GM21619 (cell line): ENCODE results near the gene ZDHHC9.
A peak's percentile ranks its signal among the peaks of the same experiment; 100 is the strongest.
"Not testable (repeated sequence)": the region's sequence is repeated elsewhere in the genome, so short reads cannot be mapped to it uniquely, and the experiment has no call there.

ENCODE experiments used
- ATAC-seq: cut with Tn5 transposase; IDR thresholded peaks from one replicate; pipeline ENCODE4 v1.9.1; 2021; ENCODE audit not compliant: unreplicated experiment

Gene ZDHHC9

GRCh38 chrX:129843459-129844306 is at the start of gene ZDHHC9:
Gene ZDHHC9 (minus strand): TSS chrX:129843886. CDS start chrX:129841945, 1,941 bp downstream.
- peak; percentile 99 for ATAC-seq

GRCh38 chrX:129877401-129877800 is 33.7 kb upstream of the ZDHHC9 start:
- ATAC-seq, result no peak

GRCh38 chrX:129876771-129877305 is 33.2 kb upstream of the ZDHHC9 start:
- no peak for ATAC-seq

- ATAC-seq, result no peak
Measured at GRCh38 chrX:129875669-129876068, 32.0 kb upstream of the ZDHHC9 start.

DNA sequence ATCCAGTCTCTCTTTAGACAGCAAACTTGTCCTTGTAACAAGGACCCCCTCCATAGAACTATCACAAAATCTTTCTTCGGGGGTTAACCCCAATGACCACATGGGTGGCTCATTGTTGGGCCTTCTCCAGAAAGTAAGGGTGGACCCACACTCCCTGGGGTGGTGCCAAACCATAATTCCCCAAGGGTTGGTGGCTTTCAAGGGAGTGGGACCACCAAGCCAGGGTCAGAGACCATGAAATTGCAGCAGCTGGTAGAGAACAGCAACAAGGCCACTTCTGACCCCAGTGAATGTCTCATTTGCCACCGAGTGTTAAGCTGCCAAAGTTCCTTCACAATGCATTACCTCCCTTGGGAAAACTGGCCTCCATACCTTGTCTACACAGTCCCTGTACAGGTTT is 28.8 kb upstream of the ZDHHC9 start:
- ATAC-seq, result no peak

- ATAC-seq, result not testable (repeated sequence)
Measured at GRCh38 chrX:129866321-129866720, 22.6 kb upstream of the ZDHHC9 start.

GRCh38 chrX:129859134-129859533 is 15.4 kb upstream of the ZDHHC9 start:
- not testable (repeated sequence) for ATAC-seq

DNA sequence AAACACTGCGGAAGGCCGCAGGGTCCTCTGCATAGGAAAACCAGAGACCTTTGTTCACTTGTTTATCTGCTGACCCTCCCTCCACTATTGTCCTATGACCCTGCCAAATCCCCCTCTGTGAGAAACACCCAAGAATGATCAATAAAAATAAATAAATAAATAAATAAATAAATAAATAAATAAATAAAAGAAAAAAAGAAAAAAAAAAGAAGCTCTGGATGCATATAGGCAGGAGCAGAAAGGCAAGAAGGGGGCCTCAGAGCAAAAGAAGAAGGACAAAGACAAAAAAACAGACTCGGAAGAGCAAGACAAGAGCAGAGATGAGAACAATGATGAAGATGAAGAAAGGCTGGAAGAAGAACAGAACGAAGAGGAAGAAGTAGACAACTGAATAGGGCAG is 8.1 kb upstream of the ZDHHC9 start:
- not testable (repeated sequence) for ATAC-seq

- ATAC-seq, result no peak
Measured at GRCh38 chrX:129846716-129847115, 3.0 kb upstream of the ZDHHC9 start.

DNA sequence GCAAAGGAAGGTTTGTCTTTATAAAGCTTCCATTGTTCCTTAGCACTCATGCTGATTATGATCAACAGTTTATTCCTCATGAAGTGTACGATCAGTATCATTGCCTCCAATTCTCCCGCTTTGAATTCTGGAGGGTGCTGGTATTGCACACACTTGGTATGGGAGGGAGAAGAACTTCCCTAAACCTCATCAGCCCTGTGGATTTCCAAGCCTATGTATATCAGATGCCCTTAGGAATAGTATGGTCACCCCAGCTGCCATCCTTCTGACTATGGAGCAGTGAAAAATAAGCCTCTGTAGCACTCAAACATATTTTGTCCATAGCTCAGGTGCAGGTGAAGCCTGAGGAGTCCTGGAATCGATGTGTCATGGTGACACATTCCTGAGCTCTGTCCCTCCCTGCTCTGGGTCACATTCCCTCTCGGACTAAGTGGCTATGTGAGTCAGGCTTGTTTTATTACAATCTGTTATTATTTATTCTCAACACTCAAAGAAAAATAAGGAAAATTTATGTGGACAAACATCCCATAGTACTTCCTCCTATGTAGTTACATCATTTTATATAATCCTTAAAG is 2.0 kb upstream of the ZDHHC9 start:
- no peak for ATAC-seq

DNA sequence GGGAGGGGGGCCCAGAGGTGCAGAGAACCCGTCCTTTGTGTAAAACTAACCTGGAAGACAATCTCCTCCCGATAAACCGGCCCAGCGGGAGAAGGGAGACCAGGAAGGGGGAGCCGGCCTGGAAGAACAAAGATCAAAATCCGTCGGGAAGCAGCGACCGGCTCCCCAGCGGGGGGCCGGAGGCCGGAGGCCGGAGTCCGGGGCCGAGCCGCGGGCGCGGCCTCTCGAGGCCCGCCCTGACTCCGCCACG is 552 bp downstream of the ZDHHC9 start:
- no peak for ATAC-seq

DNA sequence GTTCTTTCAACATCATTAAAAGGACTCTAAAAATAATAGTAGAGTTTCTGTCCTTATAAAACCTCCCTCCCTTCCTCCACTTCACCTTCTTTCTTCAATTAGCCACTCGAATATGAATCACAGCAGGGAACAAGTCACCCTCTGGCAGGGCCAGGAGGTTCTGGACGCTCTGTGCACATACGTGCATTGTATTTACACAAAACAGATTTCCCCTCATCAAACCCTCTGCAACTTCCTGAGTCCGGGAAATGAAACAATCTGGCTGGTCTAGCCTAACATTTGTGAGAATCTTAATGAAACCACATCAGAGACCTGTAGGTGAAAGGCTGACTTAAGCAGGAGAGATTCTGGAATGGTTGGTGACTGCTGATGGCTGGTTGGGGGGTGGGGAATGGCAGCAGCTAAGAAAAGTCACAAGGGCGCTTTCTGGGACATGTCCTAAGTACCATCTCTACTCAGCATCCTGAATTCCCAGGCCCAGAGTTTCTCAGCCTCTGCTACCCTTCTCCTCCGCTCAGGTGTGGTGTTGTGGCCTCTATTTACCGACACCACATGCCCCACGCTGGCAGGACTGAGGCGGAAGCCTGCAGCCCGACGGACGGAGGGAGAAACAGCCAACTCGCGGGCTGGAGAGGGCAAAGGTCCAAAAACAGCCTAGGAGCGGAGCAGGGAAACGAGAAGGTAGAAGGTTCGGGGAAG is 1.0 kb downstream of the ZDHHC9 start:
- ATAC-seq, result no peak

- ATAC-seq, result no peak
Measured at GRCh38 chrX:129840344-129840743, 3.3 kb downstream of the ZDHHC9 start.

- ATAC-seq, result no peak
Measured at GRCh38 chrX:129836827-129837226, 6.9 kb downstream of the ZDHHC9 start.

- ATAC-seq, result no peak
Measured at GRCh38 chrX:129833153-129833990, 10.3 kb downstream of the ZDHHC9 start.

DNA sequence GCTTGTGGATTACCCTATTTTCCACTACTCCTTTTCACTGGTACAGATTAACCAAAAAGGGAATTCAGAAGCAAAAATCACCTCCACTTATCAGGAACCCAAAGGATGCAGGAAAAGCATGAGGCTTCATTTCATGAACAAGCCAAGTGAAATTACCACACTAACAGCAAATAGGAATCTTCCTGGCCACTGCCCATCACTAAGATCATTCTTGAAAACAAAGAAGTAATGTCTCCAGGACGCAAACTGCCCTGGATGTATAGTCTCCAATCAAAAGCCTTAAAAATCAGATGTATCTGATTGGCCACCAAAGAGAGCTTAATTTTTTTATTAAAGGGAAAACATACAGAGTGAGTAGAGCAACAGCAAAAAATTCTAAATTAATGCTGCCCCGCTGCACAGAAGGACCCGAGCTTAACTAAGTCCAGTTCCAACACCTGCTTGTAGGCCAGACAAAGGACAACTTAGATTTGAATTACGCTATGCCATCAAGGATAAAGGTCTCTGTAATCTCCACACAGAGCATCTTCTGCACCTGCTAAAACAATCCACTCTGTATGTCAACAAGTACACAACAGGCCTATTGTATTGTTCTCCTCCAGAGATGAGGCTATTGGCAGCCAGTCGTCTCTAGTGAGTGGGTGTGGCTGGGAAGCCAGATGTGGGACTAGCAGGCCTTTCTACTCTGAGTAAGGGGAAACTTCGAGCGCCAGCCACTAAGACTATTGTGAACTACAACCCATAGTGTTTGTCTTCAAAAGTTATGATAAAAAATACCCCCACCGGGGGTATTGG is 12.4 kb downstream of the ZDHHC9 start:
- ATAC-seq, result no peak

DNA sequence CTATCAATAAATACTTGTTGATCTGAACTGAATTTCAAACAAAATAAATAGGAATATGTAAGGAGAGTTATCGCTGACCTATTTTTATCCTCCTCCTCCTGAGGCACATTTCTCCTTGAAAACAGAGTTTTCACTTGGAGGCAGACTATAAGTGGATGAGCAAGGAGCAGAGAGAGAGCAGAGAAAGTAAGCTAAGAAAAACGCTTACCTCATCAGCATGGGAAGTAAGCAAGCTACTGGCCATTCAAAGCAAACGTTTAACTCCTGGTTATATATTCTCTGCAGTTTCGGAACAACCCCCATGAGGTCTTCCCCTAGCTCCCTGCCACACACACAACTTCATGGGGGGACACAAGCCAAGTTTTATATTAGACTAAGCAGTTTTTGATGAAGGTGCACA is 13.2 kb downstream of the ZDHHC9 start:
- no peak for ATAC-seq

- ATAC-seq, result no peak
Measured at GRCh38 chrX:129825746-129826505, 17.8 kb downstream of the ZDHHC9 start.

DNA sequence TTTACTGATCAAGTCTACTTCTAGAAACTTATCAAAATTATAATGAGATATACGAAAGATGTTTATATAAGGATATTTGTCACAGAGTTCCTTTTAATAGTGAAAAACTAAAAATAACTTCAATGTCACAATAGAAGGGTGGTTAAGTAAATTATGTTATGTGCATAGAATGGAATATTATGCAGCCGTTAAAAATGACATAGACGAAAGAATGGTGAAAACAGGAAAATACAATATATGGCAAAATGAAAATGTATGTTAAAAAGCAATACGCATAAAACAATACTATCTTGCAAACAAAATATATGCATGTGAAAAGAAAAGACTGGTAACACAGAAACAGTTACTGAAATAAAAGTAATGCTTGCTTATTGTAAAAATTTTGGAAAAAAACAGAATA is 19.1 kb downstream of the ZDHHC9 start:
- no peak for ATAC-seq

DNA sequence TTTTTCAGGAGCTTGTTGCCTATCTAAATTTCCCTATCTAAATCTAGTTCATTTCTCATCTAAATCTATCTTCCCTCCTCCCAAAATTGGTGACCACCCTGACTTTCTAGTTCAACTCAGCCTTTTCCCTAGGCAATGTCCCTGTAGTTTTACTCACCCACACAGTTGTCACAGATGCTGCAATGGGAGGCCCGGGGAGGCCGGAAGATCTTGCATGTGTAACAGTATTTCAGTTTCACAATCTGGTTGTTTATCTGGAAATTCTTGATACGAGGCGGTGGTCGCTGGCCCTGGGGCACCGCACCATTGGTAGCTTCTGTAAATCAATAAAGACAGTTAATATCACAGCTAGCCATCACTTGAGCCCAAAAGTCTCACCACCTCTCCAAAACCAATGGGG is 20.2 kb downstream of the ZDHHC9 start:
- no peak for ATAC-seq
